Ectodermal cell (in vitro differentiated cells): ENCODE measurements around the gene RBM38.
A peak's percentile ranks its signal among the peaks of the same experiment; 100 is the strongest.

Experiments
- H3K27ac ChIP-seq: 2 replicates; pipeline ENCODE4 v1.7.0; 2013; ENCODE audit warnings: mild to moderate bottlenecking, low read depth, low read length; ENCODE audit not compliant: insufficient read depth, poor library complexity, severe bottlenecking
- H3K27me3 ChIP-seq: 2 replicates; pipeline ENCODE4 v1.7.0; 2013; ENCODE audit warnings: mild to moderate bottlenecking, low read length; ENCODE audit not compliant: insufficient read depth, control insufficient read depth, poor library complexity, severe bottlenecking
- H3K36me3 ChIP-seq: one replicate; pipeline ENCODE4 v1.7.0; 2013; ENCODE audit warnings: low read length; ENCODE audit not compliant: control insufficient read depth, insufficient read depth
- H3K4me1 ChIP-seq: one replicate; pipeline ENCODE4 v1.7.0; 2013; ENCODE audit warnings: low read length; ENCODE audit not compliant: control insufficient read depth, insufficient read depth
- H3K4me3 ChIP-seq: 2 replicates; pipeline ENCODE4 v1.7.0; 2013; ENCODE audit warnings: low read depth, low read length, control low read depth; ENCODE audit not compliant: insufficient read depth
- H3K9me3 ChIP-seq: 2 replicates; pipeline ENCODE4 v1.7.0; 2013; ENCODE audit warnings: mild to moderate bottlenecking, low read length, moderate library complexity; ENCODE audit not compliant: control insufficient read depth
- WGBS, 2 experiments: methylation state at CpG; one replicate each; pipeline ENCODE4 v1.1.7; 2013; ENCODE audit warnings: missing lambda C conversion rate in 2 of 2; 5-methylcytosine and 5-hydroxymethylcytosine counted together

The RBM38 gene

GRCh38 chr20:57403216-57403615 lies 12.0 kb downstream of the RBM38 start:
- Histone ChIP-seq H3K27ac (no peak overlapping the region), H3K27me3 (no peaks in the 10 kb centered on the region), H3K4me3 (no peak overlapping the region), H3K36me3 (peaks cover 7% of the 10 kb centered on the region), H3K4me1 (peaks cover 21% of the 10 kb centered on the region), H3K9me3 (no peaks in the 10 kb centered on the region)
- 91 to 93% methylated on average over 10 of the region's 10 CpGs for WGBS, 2 experiments

GRCh38 chr20:57404006-57404405 lies 12.8 kb downstream of the RBM38 start:
- Histone ChIP-seq H3K27ac (no peak overlapping the region), H3K27me3 (no peaks in the 10 kb centered on the region), H3K4me1 (peaks cover 17% of the 10 kb centered on the region), H3K9me3 (no peaks in the 10 kb centered on the region), H3K36me3 (peaks cover 7% of the 10 kb centered on the region), H3K4me3 (no peak overlapping the region)
- WGBS, 2 experiments = 94 to 95% methylated on average over 11 of the region's 11 CpGs

DNA sequence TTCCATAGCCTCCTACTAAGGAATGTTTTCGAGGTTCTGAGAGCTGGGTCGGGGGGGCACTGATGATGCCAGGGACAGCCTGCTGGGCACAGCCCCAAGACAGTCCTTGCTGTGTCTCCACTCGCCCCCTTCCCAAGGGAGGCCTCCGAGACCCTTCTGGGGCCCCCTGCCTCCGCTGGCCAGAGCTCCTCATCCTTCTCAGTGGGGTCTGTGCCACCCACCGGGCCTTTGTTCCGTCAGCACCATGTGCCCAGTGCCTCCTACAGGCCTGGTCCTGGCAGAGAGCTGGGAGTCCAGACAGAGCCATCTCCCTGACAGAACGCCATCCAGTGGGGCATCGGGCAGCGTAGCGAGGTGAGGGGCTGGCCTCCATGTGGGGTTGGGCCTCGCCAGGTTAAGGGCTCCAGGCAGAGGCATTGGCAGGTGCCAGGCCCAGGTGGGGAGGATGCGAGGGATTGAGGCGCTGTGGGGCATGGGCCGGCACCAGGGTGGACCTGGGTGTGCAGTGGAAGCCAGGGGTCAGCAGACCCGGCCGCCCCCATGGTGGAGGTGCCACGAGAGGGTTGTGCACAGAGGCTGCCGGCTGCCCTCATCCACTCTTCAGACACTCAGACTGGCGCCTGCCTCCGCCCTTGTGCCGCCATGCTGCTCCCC lies 13.3 kb downstream of the RBM38 start:
- Histone ChIP-seq H3K4me1 (peaks cover 15% of the 10 kb centered on the region), H3K27me3 (no peaks in the 10 kb centered on the region), H3K36me3 (peaks cover 7% of the 10 kb centered on the region), H3K27ac (no peak overlapping the region), H3K9me3 (no peaks in the 10 kb centered on the region), H3K4me3 (no peak overlapping the region)
- 94 to 95% methylated on average over 22 of the region's 22 CpGs for WGBS, 2 experiments

GRCh38 chr20:57405236-57406016 lies 14.2 kb downstream of the RBM38 start:
- H3K27me3 ChIP-seq = no peaks in the 10 kb centered on the region
- peaks cover 7% of the 10 kb centered on the region for H3K36me3 ChIP-seq
- H3K27ac ChIP-seq = no peak overlapping the region
- 93 to 94% methylated on average over 18 of the region's 18 CpGs for WGBS, 2 experiments
- H3K4me1 ChIP-seq = peaks cover 21% of the 10 kb centered on the region
- H3K9me3 ChIP-seq = no peaks in the 10 kb centered on the region
- H3K4me3 ChIP-seq = no peak overlapping the region

- WGBS, 2 experiments = 96 to 97% methylated on average over 29 of the region's 29 CpGs
- Histone ChIP-seq H3K27me3 (no peaks in the 10 kb centered on the region), H3K4me3 (no peak overlapping the region), H3K27ac (no peak overlapping the region), H3K4me1 (peaks cover 21% of the 10 kb centered on the region), H3K9me3 (no peaks in the 10 kb centered on the region), H3K36me3 (peaks cover 7% of the 10 kb centered on the region)
Measured at GRCh38 chr20:57407541-57407956, 16.4 kb downstream of the RBM38 start.

- peaks cover 21% of the 10 kb centered on the region for H3K4me1 ChIP-seq
- H3K4me3 ChIP-seq = no peak overlapping the region
- no peaks in the 10 kb centered on the region for H3K27me3 ChIP-seq
- no peak overlapping the region for H3K27ac ChIP-seq
- no peaks in the 10 kb centered on the region for H3K9me3 ChIP-seq
- H3K36me3 ChIP-seq = peaks cover 7% of the 10 kb centered on the region
- 84 to 91% methylated on average over 13 of the region's 13 CpGs for whole genome bisulfite sequencing, 2 experiments
Measured at GRCh38 chr20:57408131-57408530, 16.9 kb downstream of the RBM38 start.

DNA sequence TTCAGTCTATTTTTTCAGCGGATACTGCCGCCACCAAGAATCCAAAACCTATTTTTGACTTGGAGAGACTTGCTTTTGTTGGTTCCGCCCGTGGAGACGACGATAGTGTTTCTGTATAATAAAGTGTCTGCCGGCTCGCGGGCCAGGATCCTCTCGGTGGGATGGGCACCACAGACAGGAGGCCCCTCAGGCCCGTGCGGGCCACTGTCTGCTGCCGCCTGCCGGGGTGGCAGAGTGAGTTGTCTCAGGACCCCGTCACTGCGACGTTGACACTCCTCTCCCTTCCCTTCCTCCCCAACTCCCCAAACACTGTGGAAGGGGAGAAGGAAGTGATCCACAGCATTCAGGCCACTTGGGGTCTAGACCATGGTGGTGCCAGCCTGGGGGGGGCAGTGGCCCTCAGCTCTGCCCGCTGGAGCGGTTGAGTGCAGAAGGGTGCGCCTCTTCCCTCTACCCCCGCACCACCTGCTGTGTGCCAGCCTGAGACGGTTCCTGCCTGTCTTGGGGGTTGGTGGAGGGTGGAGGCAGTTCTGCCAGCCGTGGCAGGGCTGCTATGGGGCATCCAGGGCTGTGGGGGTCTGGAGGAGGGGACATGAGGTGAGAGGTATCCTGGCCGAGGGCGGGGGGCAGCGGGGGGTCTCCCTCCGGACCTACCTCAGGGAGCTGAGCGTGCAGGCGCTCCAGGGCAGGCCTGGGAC lies 17.5 kb downstream of the RBM38 start:
- no peak overlapping the region for H3K27ac ChIP-seq

GRCh38 chr20:57409316-57409671 lies 18.1 kb downstream of the RBM38 start:
- Histone ChIP-seq H3K9me3 (no peaks in the 10 kb centered on the region), H3K27ac (no peak overlapping the region), H3K4me3 (no peak overlapping the region), H3K36me3 (peaks cover 1% of the 10 kb centered on the region), H3K4me1 (peaks cover 21% of the 10 kb centered on the region), H3K27me3 (no peaks in the 10 kb centered on the region)
- 93 to 95% methylated on average over 16 of the region's 16 CpGs for WGBS, 2 experiments

More for the DNA sequence above, 17.5 kb downstream of the RBM38 start:
- peaks cover 21% of the 10 kb centered on the region for H3K4me1 ChIP-seq
- no peaks in the 10 kb centered on the region for H3K27me3 ChIP-seq
- H3K9me3 ChIP-seq = no peaks in the 10 kb centered on the region
- no peak overlapping the region for H3K4me3 ChIP-seq
- 95% methylated on average over 25 to 29 of the region's 29 CpGs for WGBS, 2 experiments
- peaks cover 7% of the 10 kb centered on the region for H3K36me3 ChIP-seq

GRCh38 chr20:57409672-57410397 lies 18.6 kb downstream of the RBM38 start:
- peak overlapping the region; percentile 8 for H3K27ac ChIP-seq
- no peaks in the 10 kb centered on the region for H3K9me3 ChIP-seq
- no peaks in the 10 kb centered on the region for H3K36me3 ChIP-seq
- H3K4me3 ChIP-seq = no peak overlapping the region
- H3K27me3 ChIP-seq = no peaks in the 10 kb centered on the region
- 57% methylated on average over 14 of the region's 14 CpGs for WGBS, 2 experiments
- peaks cover 21% of the 10 kb centered on the region for H3K4me1 ChIP-seq
